Endothelial cell of umbilical vein (primary cell): ENCODE measurements around the gene ASCL5. TPM values are rescaled to one million over a fixed set of nuclear protein-coding genes. Genes with fewer than 3 reads are reported as not detected.

Source experiments
- BruUV-seq: library from RNA; stranded (reverse); fragments of 400-500 nt; replicated peaks from 2 replicates; lab custom pipeline; 2021; lab: Mats Ljungman, UMichigan
- CTCF ChIA-PET: fragments of 300-600, 350-600 bp; sonication (Branson Sonifier 250); formaldehyde crosslinking; loops from one replicate; lab custom pipeline; 2021; ENCODE audit warnings: antibody characterized with exemption, inconsistent platforms; lab: Charles Lee
- POLR2A ChIA-PET: fragments of 300-600, 350-600 bp; sonication (Branson Sonifier 250); formaldehyde crosslinking; loops from one replicate; lab custom pipeline; 2021; ENCODE audit warnings: antibody characterized with exemption, inconsistent platforms; lab: Charles Lee
- DNase-seq: peaks from one replicate; pipeline ENCODE4 v3.0.0-alpha.2; 2011; ENCODE audit warnings: low read depth, low spot score
- FAIRE-seq: peaks from 2 replicates; lab custom pipeline; 2011; peaks lifted over from hg19 to GRCh38; lab: Jason Lieb, UNC
- H2AFZ ChIP-seq: 2 replicates; pipeline ENCODE4 v1.6.0; 2012; ENCODE audit warnings: low read depth, low read length, control low read depth, inconsistent platforms
- H3K27ac ChIP-seq: 2 replicates; pipeline ENCODE4 v1.5.1; 2011; ENCODE audit warnings: low read depth, mild to moderate bottlenecking, control low read depth, low read length, moderate library complexity; ENCODE audit not compliant: insufficient read depth
- H3K27me3 ChIP-seq, 2 experiments: 2 replicates each; pipeline versions ENCODE4 v1.6.0 to v1.6.1; 2011; ENCODE audit warnings: low read length in 2 of 2, mixed read lengths in 1 of 2; ENCODE audit not compliant: control insufficient read depth in 2 of 2, insufficient read depth in 2 of 2
- H3K36me3 ChIP-seq, 2 experiments: 2 replicates in 1 of 2; 3 replicates in 1 of 2; pipeline ENCODE4 v1.5.1; 2011; ENCODE audit warnings: low read length in 2 of 2, mild to moderate bottlenecking in 1 of 2, moderate library complexity in 1 of 2; ENCODE audit not compliant: control insufficient read depth in 2 of 2, insufficient read depth in 2 of 2; ENCODE audit errors: extremely low read depth in 1 of 2
- H3K4me1 ChIP-seq: 3 replicates; pipeline ENCODE4 v1.5.1; 2011; ENCODE audit warnings: mild to moderate bottlenecking, low read length; ENCODE audit not compliant: control insufficient read depth, insufficient read depth; ENCODE audit errors: extremely low read depth
- H3K4me2 ChIP-seq: 2 replicates; pipeline ENCODE4 v1.6.1; 2011; ENCODE audit warnings: low read length, control low read depth, mixed read lengths; ENCODE audit not compliant: insufficient read depth
- H3K4me3 ChIP-seq, 3 experiments: fragments of 200-600 bp in 1 of 3; sonication (generic), shearing (Covaris generic) in 1 of 3; replicated peaks in 1 of 3; 2 replicates each; pipeline ENCODE4 v1.5.1; 2011 to 2016; ENCODE audit warnings: control low read depth in 3 of 3, low read length in 3 of 3, mild to moderate bottlenecking in 2 of 3, inconsistent platforms in 1 of 3, low read depth in 1 of 3, moderate library complexity in 1 of 3; ENCODE audit not compliant: insufficient read depth in 1 of 3
- H3K79me2 ChIP-seq: 2 replicates; pipeline ENCODE4 v1.6.0; 2012; ENCODE audit warnings: low read length, inconsistent platforms; ENCODE audit not compliant: control insufficient read depth, insufficient read depth
- H3K9ac ChIP-seq: replicated peaks from 2 replicates; pipeline ENCODE3; 2011; ENCODE audit warnings: low read length, control low read depth; ENCODE audit not compliant: insufficient read depth; ENCODE audit errors: extremely low read depth
- H3K9me1 ChIP-seq: replicated peaks from 3 replicates; pipeline ENCODE4 v1.6.0; 2011; ENCODE audit warnings: mild to moderate bottlenecking, low read length; ENCODE audit not compliant: control insufficient read depth, insufficient read depth; ENCODE audit errors: extremely low read depth
- H3K9me3 ChIP-seq: replicated peaks from 2 replicates; pipeline ENCODE4 v1.5.1; 2012; ENCODE audit warnings: low read length, inconsistent platforms; ENCODE audit not compliant: control insufficient read depth, insufficient read depth
- H4K20me1 ChIP-seq: replicated peaks from 2 replicates; pipeline ENCODE3; 2011; ENCODE audit warnings: mild to moderate bottlenecking, low read length; ENCODE audit not compliant: control insufficient read depth, insufficient read depth; ENCODE audit errors: extremely low read depth
- EZH2 ChIP-seq: IDR thresholded peaks from 2 replicates; pipeline ENCODE4 v1.6.1; 2012; ENCODE audit warnings: borderline replicate concordance, low read depth, mild to moderate bottlenecking, moderate library complexity, low read length, inconsistent platforms; ENCODE audit not compliant: severe bottlenecking
- FOS ChIP-seq: IDR thresholded peaks from 2 replicates; pipeline ENCODE4 v1.6.1; 2011; ENCODE audit warnings: mild to moderate bottlenecking, low read length, moderate library complexity, borderline replicate concordance; ENCODE audit not compliant: insufficient read depth
- GATA2 ChIP-seq: IDR thresholded peaks from 2 replicates; pipeline ENCODE4 v1.7.0; 2011; ENCODE audit warnings: low read depth, mild to moderate bottlenecking, moderate library complexity, mixed read lengths, low read length; ENCODE audit not compliant: insufficient read length, insufficient read depth
- JUN ChIP-seq: IDR thresholded peaks from 2 replicates; pipeline ENCODE4 v1.6.1; 2011; ENCODE audit warnings: borderline replicate concordance, low read depth; ENCODE audit not compliant: insufficient read length, insufficient read depth
- MYC ChIP-seq: IDR thresholded peaks from one replicate; pipeline ENCODE4 v1.6.1; 2011; ENCODE audit warnings: mild to moderate bottlenecking, low read depth, low read length
- POLR2A ChIP-seq: IDR thresholded peaks from 2 replicates; pipeline ENCODE4 v1.6.1; 2012; ENCODE audit warnings: low read depth, mild to moderate bottlenecking, control low read depth, low read length
- POLR2AphosphoS5 ChIP-seq: IDR thresholded peaks from 2 replicates; pipeline ENCODE4 v1.6.1; 2012; ENCODE audit warnings: low read depth, mild to moderate bottlenecking, control low read depth, low read length, moderate library complexity; ENCODE audit not compliant: insufficient read depth
- dilution Hi-C: fragments of 300-500 bp; cut with MboI; formaldehyde crosslinking; loops from one replicate; pipeline ENCODE4 v1.15.0; 2019; ENCODE audit warnings: low sequenced_read_pairs; ENCODE audit not compliant: extremely low pct_ligation_motif_present
- intact Hi-C: fragments of 100-400 bp; cut with micrococcal nuclease; formaldehyde crosslinking; loops from one replicate; pipeline ENCODE4 v1.10.0; 2022
- polyA plus RNA-seq, 4 experiments: library from polyadenylated mRNA; depleted of rRNA in 3 of 4; stranded (reverse) in 3 of 4; unstranded in 1 of 4; fragments of >200 nt; gene quantifications; 2 replicates each; pipeline versions ENCODE4 v1.2.1 to v1.2.3, GENCODE V29; 2011 to 2012; ENCODE audit warnings: missing spikeins in 1 of 4
- total RNA-seq: library from RNA; stranded (reverse); gene quantifications from 2 replicates; pipeline ENCODE4 v1.2.3, GENCODE V29; 2021
- TF ChIP-seq, protein P1 (sequence below), 2 donors: IDR thresholded peaks; 1 replicate in 1 of 2; 2 replicates in 1 of 2; pipeline ENCODE4 v1.5.1; 2011; ENCODE audit warnings: low read length in 2 of 2, mild to moderate bottlenecking in 2 of 2, moderate library complexity in 2 of 2, control low read depth in 1 of 2, inconsistent platforms in 1 of 2, low read depth in 1 of 2; ENCODE audit not compliant: insufficient read depth in 1 of 2; ENCODE audit errors: extremely low read depth in 1 of 2
- TF ChIP-seq, protein P2 (sequence below): IDR thresholded peaks from 2 replicates; pipeline ENCODE4 v1.6.1; 2011; ENCODE audit not compliant: insufficient read depth, insufficient read length

ASCL5 gene
- total and polyA plus RNA-seq, 2 donors (not counting 3 experiments of a cell fraction or from before 2014, with no cell fraction given) = not detected

DNA sequence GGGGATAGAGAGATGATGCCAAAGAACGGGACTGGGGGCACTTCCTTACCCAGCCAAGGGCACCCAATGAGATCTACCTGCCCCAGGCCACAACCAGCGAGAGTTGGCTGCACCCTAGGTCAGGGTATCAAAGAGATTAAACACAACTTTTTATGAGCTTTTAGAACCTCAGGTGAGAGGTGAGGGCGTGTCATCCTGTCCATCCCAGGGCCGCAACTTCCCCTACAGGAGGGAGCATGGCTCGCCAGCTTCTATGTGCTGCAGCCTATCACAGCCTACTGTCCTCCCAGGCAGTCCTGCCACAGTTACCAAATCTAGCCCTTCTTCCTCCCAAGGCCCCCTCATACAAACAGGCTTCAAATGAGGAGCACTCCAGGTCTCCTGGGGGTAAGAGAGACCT, 14.4 kb upstream of the ASCL5 start:
- intact Hi-C loops (no loop called here), dilution Hi-C loops (no loop called here)
- POLR2A ChIA-PET = no interaction called here
- Histone ChIP-seq H3K9me3 (no peaks in the 10 kb centered on the region), H2AFZ (no peak overlapping the region), H3K79me2 (no peaks in the 10 kb centered on the region), H3K36me3 (peaks cover 0 to 45% of the 10 kb centered on the region in 2 experiments), H3K9ac (no peak overlapping the region), H4K20me1 (no peaks in the 10 kb centered on the region), H3K9me1 (no peaks in the 10 kb centered on the region), H3K4me2 (no peak overlapping the region), H3K27me3 (no peaks in the 10 kb centered on the region), H3K27ac (no peak overlapping the region), H3K4me3 (no peak overlapping the region), H3K4me1 (no peaks in the 10 kb centered on the region)
- TF ChIP-seq, protein P1, sequence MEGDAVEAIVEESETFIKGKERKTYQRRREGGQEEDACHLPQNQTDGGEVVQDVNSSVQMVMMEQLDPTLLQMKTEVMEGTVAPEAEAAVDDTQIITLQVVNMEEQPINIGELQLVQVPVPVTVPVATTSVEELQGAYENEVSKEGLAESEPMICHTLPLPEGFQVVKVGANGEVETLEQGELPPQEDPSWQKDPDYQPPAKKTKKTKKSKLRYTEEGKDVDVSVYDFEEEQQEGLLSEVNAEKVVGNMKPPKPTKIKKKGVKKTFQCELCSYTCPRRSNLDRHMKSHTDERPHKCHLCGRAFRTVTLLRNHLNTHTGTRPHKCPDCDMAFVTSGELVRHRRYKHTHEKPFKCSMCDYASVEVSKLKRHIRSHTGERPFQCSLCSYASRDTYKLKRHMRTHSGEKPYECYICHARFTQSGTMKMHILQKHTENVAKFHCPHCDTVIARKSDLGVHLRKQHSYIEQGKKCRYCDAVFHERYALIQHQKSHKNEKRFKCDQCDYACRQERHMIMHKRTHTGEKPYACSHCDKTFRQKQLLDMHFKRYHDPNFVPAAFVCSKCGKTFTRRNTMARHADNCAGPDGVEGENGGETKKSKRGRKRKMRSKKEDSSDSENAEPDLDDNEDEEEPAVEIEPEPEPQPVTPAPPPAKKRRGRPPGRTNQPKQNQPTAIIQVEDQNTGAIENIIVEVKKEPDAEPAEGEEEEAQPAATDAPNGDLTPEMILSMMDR (IDR thresholded peaks at IDR 0.05; ENCODE audit: extremely low read depth in 1 of 2, insufficient read depth in 1 of 2, low read depth in 1 of 2, low read length in 2 of 2) = no peak
- no peak for TF ChIP-seq GATA2
- no peak for TF ChIP-seq FOS
- CTCF ChIA-PET = interaction anchor here (1.9 kb wide), 1 partner anchor 22 kb away, joined by 6 read pairs; no protein-coding TSS in a partner anchor
- FAIRE-seq (no peak), DNase-seq (no peak)
- BruUV-seq = no TSS peak

DNA sequence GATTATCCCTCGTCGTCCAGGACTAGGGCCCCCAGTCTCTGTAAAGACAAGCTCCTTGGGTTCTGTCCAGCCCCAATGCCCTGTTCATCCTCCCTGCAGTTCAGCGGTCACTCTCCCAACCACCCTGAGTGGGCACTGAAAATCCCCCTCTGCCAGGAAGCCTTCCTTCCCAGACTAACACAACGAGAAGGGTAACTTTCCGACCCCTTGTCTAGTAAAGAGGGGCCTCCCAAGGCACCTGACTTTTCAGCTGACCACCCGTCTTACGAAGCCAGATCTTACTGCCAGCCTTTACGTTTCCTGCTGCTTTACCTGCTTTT, 13.9 kb upstream of the ASCL5 start:
- CTCF ChIA-PET = interaction anchor here (1.9 kb wide), 1 partner anchor 22 kb away, joined by 6 read pairs; no protein-coding TSS in a partner anchor
- FAIRE-seq = no peak
- no peaks in the 10 kb centered on the region for H3K9me1 ChIP-seq
- dilution Hi-C loops (no loop called here), intact Hi-C loops (no loop called here)
- H4K20me1 ChIP-seq = no peaks in the 10 kb centered on the region
- H3K27ac ChIP-seq = no peak overlapping the region
- H3K9ac ChIP-seq = no peak overlapping the region
- no peaks in the 10 kb centered on the region for H3K79me2 ChIP-seq
- BruUV-seq = no TSS peak
- POLR2A ChIA-PET = no interaction called here
- TF ChIP-seq, protein P2, sequence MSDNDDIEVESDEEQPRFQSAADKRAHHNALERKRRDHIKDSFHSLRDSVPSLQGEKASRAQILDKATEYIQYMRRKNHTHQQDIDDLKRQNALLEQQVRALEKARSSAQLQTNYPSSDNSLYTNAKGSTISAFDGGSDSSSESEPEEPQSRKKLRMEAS = no peak
- TF ChIP-seq EZH2 (no peak), MYC (no peak), JUN (no peak), GATA2 (no peak), POLR2AphosphoS5 (no peak), FOS (no peak), POLR2A (no peak)
- TF ChIP-seq, protein P1 (IDR thresholded peaks at IDR 0.05; ENCODE audit: extremely low read depth in 1 of 2, insufficient read depth in 1 of 2, low read depth in 1 of 2, low read length in 2 of 2) = no peak
- no peak for DNase-seq
- H3K9me3 ChIP-seq = no peaks in the 10 kb centered on the region
- no peaks in the 10 kb centered on the region for H3K27me3 ChIP-seq
- no peak overlapping the region for H3K4me2 ChIP-seq
- no peaks in the 10 kb centered on the region for H3K4me1 ChIP-seq
- H3K36me3 ChIP-seq = peaks cover 0 to 46% of the 10 kb centered on the region in 2 experiments
- no peak overlapping the region for H2AFZ ChIP-seq
- no peak overlapping the region for H3K4me3 ChIP-seq
